A549 (cell line): ENCODE data around the gene MB21D2. TPM values are rescaled to one million over a fixed set of nuclear protein-coding genes. Genes with fewer than 3 reads are reported as not detected.

Experiments used
- ATAC-seq, 2 experiments: fragments of 200-7000 bp in 1 of 2; fragments of >200 bp in 1 of 2; cut with Nextera tagmentation in 1 of 2; cut with Tn5 transposase in 1 of 2; 3 replicates each; pipeline versions ENCODE4 v1.8.0 to v1.9.1; 2018 to 2020; ENCODE audit warnings: mild to moderate bottlenecking in 1 of 2, moderate library complexity in 1 of 2
- CTCF ChIA-PET: fragments of 300-600 bp; sonication (Branson Sonifier 250); formaldehyde crosslinking; extraction: SDS; loops from one replicate; lab custom pipeline; 2021; ENCODE audit warnings: antibody characterized with exemption, inconsistent platforms; lab: Yijun Ruan, JAX
- POLR2A ChIA-PET: fragments of 350-600 bp; formaldehyde crosslinking; extraction: SDS; loops from one replicate; lab custom pipeline; 2021; ENCODE audit warnings: antibody characterized with exemption, inconsistent platforms; lab: Yijun Ruan, JAX
- DNase-seq, 2 experiments: peaks; one replicate each; pipeline versions ENCODE4 v3.0.0 to v3.0.0-alpha.2; 2011 to 2016; ENCODE audit warnings: low read depth in 1 of 2, low spot score in 1 of 2
- FAIRE-seq: peaks from 2 replicates; lab custom pipeline; 2011; peaks lifted over from hg19 to GRCh38; lab: Jason Lieb, UNC
- H3K27ac ChIP-seq, 2 experiments: fragments of >200 bp; sonication (Bioruptor Twin); formaldehyde crosslinking; 3 replicates each; pipeline ENCODE4 v1.5.1; 2016 to 2017
- H3K4me1 ChIP-seq: fragments of >200 bp; sonication (Bioruptor Twin); formaldehyde crosslinking; 3 replicates; pipeline ENCODE4 v1.6.1; 2016
- H3K4me2 ChIP-seq: fragments of >200 bp; sonication (Bioruptor Twin); formaldehyde crosslinking; 3 replicates; pipeline ENCODE4 v1.6.1; 2016
- H3K4me3 ChIP-seq: fragments of >200 bp; sonication (Bioruptor Twin); formaldehyde crosslinking; 3 replicates; pipeline ENCODE4 v1.5.1; 2016
- H3K9me3 ChIP-seq: fragments of >200 bp; sonication (Bioruptor Twin); formaldehyde crosslinking; 3 replicates; pipeline ENCODE4 v1.6.1; 2016
- ATOH8 ChIP-seq: fragments of 250-450 bp; sonication (Bioruptor Pico); IDR thresholded peaks from 2 replicates; pipeline ENCODE4 v1.5.0; 2020; ENCODE audit warnings: low read depth, mild to moderate bottlenecking, moderate library complexity
- BCL3 ChIP-seq: fragments of >200 bp; sonication (Bioruptor Twin); formaldehyde crosslinking; IDR thresholded peaks from 3 replicates; pipeline ENCODE4 v1.6.1; 2016
- BHLHE40 ChIP-seq: IDR thresholded peaks from 2 replicates; pipeline ENCODE4 v1.6.1; 2012; ENCODE audit warnings: low read depth, low read length, inconsistent platforms
- CBX8 ChIP-seq: fragments of 200-600 bp; sonication (generic); IDR thresholded peaks from 2 replicates; pipeline ENCODE4 v1.6.1; 2016
- CHD4 ChIP-seq: fragments of 200-600 bp; sonication (generic); IDR thresholded peaks from 2 replicates; pipeline ENCODE4 v1.6.1; 2016; ENCODE audit warnings: antibody characterized with exemption, mild to moderate bottlenecking, borderline replicate concordance
- E2F6 ChIP-seq: IDR thresholded peaks from 2 replicates; pipeline ENCODE4 v1.6.1; 2012; ENCODE audit warnings: low read depth, borderline replicate concordance
- EHF ChIP-seq: fragments of 250-450 bp; sonication (Bioruptor Pico); IDR thresholded peaks from 2 replicates; pipeline ENCODE4 v1.5.0; 2020; ENCODE audit warnings: mild to moderate bottlenecking
- FOSB ChIP-seq: fragments of 250-450 bp; sonication (Bioruptor Pico); IDR thresholded peaks from 2 replicates; pipeline ENCODE4 v1.5.0; 2020; ENCODE audit warnings: mild to moderate bottlenecking, moderate library complexity
- FOSL2 ChIP-seq, 2 experiments: fragments of 450-650 bp in 1 of 2; fragments of >200 bp in 1 of 2; sonication (Bioruptor Twin) in 1 of 2; formaldehyde crosslinking; IDR thresholded peaks; 2 replicates each; pipeline versions ENCODE4 v1.5.0 to v1.6.1; 2016 to 2020; ENCODE audit warnings: mild to moderate bottlenecking in 1 of 2, moderate library complexity in 1 of 2
- FOXS1 ChIP-seq: fragments of 250-450 bp; sonication (Bioruptor Pico); IDR thresholded peaks from 2 replicates; pipeline ENCODE4 v1.5.0; 2020; ENCODE audit warnings: mild to moderate bottlenecking, moderate library complexity
- HOXA7 ChIP-seq: fragments of 250-450 bp; sonication (Bioruptor Pico); IDR thresholded peaks from 2 replicates; pipeline ENCODE4 v1.5.0; 2020; ENCODE audit warnings: mild to moderate bottlenecking, moderate library complexity
- KDM5A ChIP-seq: fragments of 200-600 bp; sonication (generic); IDR thresholded peaks from 2 replicates; pipeline ENCODE4 v1.6.1; 2016; ENCODE audit warnings: antibody characterized with exemption, mild to moderate bottlenecking
- PBX3 ChIP-seq: IDR thresholded peaks from 2 replicates; pipeline ENCODE4 v1.6.1; 2012
- POLR2A ChIP-seq: IDR thresholded peaks from 2 replicates; pipeline ENCODE4 v1.6.1; 2012; ENCODE audit warnings: mild to moderate bottlenecking, low read length
- POLR2AphosphoS2 ChIP-seq: conservative IDR thresholded peaks from 2 replicates; pipeline ENCODE4 v1.6.1; 2012; ENCODE audit warnings: low read length, improper control_type of control experiment, inconsistent platforms
- RCOR1 ChIP-seq: fragments of 150-350 bp; IDR thresholded peaks from 2 replicates; pipeline ENCODE4 v1.6.1; 2014; ENCODE audit warnings: antibody characterized with exemption, low read length, low read depth
- RFX5 ChIP-seq: fragments of 450-650 bp; IDR thresholded peaks from 2 replicates; pipeline ENCODE4 v1.7.1; 2014; ENCODE audit warnings: antibody characterized with exemption, mild to moderate bottlenecking, moderate library complexity
- RNF2 ChIP-seq: fragments of 200-600 bp; sonication (generic); IDR thresholded peaks from 2 replicates; pipeline ENCODE4 v1.6.1; 2016; ENCODE audit warnings: low read depth, mild to moderate bottlenecking, antibody characterized with exemption, moderate library complexity, borderline replicate concordance
- SMC3 ChIP-seq: fragments of >200 bp; sonication (Bioruptor Twin); formaldehyde crosslinking; IDR thresholded peaks from 3 replicates; pipeline ENCODE4 v1.6.1; 2018; ENCODE audit warnings: inconsistent platforms
- TFCP2L1 ChIP-seq: fragments of 250-450 bp; sonication (Bioruptor Pico); IDR thresholded peaks from 2 replicates; pipeline ENCODE4 v1.5.0; 2021; ENCODE audit warnings: mild to moderate bottlenecking
- USF2 ChIP-seq: fragments of 450-650 bp; IDR thresholded peaks from 2 replicates; pipeline ENCODE4 v1.6.1; 2014; ENCODE audit warnings: antibody characterized with exemption
- ZNF302 ChIP-seq: fragments of 250-450 bp; sonication (Bioruptor Pico); IDR thresholded peaks from 2 replicates; pipeline ENCODE4 v1.9.0; 2021; ENCODE audit warnings: inconsistent platforms, mild to moderate bottlenecking, moderate library complexity
- WGBS: methylation state at CpG from one replicate; pipeline ENCODE4 v1.1.6; 2017; ENCODE audit errors: missing lambda C conversion rate; 5-methylcytosine and 5-hydroxymethylcytosine counted together
- polyA plus RNA-seq, 4 experiments: library from polyadenylated mRNA; depleted of rRNA in 3 of 4; stranded (reverse); fragments of >200 nt; fragmentation: RNase III in 1 of 4; extraction: RNeasy Plus Mini Kit Qiagen cat#74134 plus additional on column Dnase treatment in 1 of 4; gene quantifications; 2 replicates in 3 of 4; 3 replicates in 1 of 4; pipeline ENCODE4 v1.2.3, GENCODE V29; 2011 to 2017
- TF ChIP-seq, protein P1 (sequence below): IDR thresholded peaks from 2 replicates; pipeline ENCODE4 v1.6.1; 2012
- TF ChIP-seq, protein P2 (sequence below): fragments of >200 bp; sonication (Bioruptor Twin); formaldehyde crosslinking; IDR thresholded peaks from 2 replicates; pipeline ENCODE4 v1.6.1; 2016
- TF ChIP-seq, protein P3 (sequence below): fragments of >200 bp; sonication (Bioruptor Twin); formaldehyde crosslinking; IDR thresholded peaks from 3 replicates; pipeline ENCODE4 v1.5.1; 2016
- TF ChIP-seq, protein P4 (sequence below): fragments of 200-600 bp; sonication (generic); IDR thresholded peaks from 2 replicates; pipeline ENCODE4 v1.6.1; 2016; ENCODE audit warnings: antibody characterized with exemption, mild to moderate bottlenecking, moderate library complexity
- TF ChIP-seq, protein P5 (sequence below): fragments of 250-450 bp; sonication (Bioruptor Pico); IDR thresholded peaks from 2 replicates; pipeline ENCODE4 v1.5.0; 2021; ENCODE audit warnings: mild to moderate bottlenecking, moderate library complexity, borderline replicate concordance

The MB21D2 gene
- polyA plus RNA-seq, 2 of the 4 experiments (the other 2 are of a cell fraction) = 4.8 to 7.5 TPM

GRCh38 chr3:192957441-192958021 lies 39.9 kb upstream of the MB21D2 start:
- ATAC-seq (peak; percentile 79 to 89), FAIRE-seq (no peak), DNase-seq (peak in 1 of 2 experiments; percentile 33)
- POLR2A ChIA-PET = interaction anchor here (0.9 to 1.0 kb wide), 2 partner anchors 39 to 41 kb away, joined by 4 read pairs; no protein-coding TSS in a partner anchor
- Histone ChIP-seq H3K9me3 (no peaks in the 10 kb centered on the region), H3K4me1 (peaks cover 17% of the 10 kb centered on the region; the same call in 2 of the 3 replicates), H3K4me2 (peak overlapping the region; percentile 57), H3K4me3 (no peak overlapping the region), H3K27ac (peak overlapping the region; percentile 60 to 81; a peak in 5 of 6 replicates)
- 19% methylated on average over 6 of the region's 6 CpGs for WGBS
- CTCF ChIA-PET = interaction anchor here (1.7 to 2.4 kb wide), 2 partner anchors 40 to 141 kb away, joined by 5 to 6 read pairs; partner anchors contain the start of gene MB21D2
- TF ChIP-seq RNF2 (no peak), KDM5A (no peak), FOSB (CRISPR knock-in tag) (no peak), POLR2A (no peak), RFX5 (no peak), BCL3 (no peak), HOXA7 (CRISPR knock-in tag) (no peak), E2F6 (no peak), ZNF302 (no peak), PBX3 (no peak), FOXS1 (no peak), BHLHE40 (no peak), EHF (no peak), CHD4 (no peak), SMC3 (no peak), USF2 (no peak), ATOH8 (no peak), POLR2AphosphoS2 (no peak), RCOR1 (no peak), FOSL2 (IDR thresholded peaks at IDR 0.05) (no peak), FOSL2 (CRISPR knock-in tag; IDR thresholded peaks at IDR 0.05) (peak; percentile 44; the same call in 1 of the 2 replicates), TFCP2L1 (CRISPR knock-in tag) (no peak), CBX8 (no peak)
- TF ChIP-seq, protein P1, sequence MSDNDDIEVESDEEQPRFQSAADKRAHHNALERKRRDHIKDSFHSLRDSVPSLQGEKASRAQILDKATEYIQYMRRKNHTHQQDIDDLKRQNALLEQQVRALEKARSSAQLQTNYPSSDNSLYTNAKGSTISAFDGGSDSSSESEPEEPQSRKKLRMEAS = no peak
- TF ChIP-seq, protein P2, sequence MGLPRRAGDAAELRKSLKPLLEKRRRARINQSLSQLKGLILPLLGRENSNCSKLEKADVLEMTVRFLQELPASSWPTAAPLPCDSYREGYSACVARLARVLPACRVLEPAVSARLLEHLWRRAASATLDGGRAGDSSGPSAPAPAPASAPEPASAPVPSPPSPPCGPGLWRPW = peak; percentile 67
- TF ChIP-seq, protein P3, sequence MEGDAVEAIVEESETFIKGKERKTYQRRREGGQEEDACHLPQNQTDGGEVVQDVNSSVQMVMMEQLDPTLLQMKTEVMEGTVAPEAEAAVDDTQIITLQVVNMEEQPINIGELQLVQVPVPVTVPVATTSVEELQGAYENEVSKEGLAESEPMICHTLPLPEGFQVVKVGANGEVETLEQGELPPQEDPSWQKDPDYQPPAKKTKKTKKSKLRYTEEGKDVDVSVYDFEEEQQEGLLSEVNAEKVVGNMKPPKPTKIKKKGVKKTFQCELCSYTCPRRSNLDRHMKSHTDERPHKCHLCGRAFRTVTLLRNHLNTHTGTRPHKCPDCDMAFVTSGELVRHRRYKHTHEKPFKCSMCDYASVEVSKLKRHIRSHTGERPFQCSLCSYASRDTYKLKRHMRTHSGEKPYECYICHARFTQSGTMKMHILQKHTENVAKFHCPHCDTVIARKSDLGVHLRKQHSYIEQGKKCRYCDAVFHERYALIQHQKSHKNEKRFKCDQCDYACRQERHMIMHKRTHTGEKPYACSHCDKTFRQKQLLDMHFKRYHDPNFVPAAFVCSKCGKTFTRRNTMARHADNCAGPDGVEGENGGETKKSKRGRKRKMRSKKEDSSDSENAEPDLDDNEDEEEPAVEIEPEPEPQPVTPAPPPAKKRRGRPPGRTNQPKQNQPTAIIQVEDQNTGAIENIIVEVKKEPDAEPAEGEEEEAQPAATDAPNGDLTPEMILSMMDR = no peak
- TF ChIP-seq, protein P4, sequence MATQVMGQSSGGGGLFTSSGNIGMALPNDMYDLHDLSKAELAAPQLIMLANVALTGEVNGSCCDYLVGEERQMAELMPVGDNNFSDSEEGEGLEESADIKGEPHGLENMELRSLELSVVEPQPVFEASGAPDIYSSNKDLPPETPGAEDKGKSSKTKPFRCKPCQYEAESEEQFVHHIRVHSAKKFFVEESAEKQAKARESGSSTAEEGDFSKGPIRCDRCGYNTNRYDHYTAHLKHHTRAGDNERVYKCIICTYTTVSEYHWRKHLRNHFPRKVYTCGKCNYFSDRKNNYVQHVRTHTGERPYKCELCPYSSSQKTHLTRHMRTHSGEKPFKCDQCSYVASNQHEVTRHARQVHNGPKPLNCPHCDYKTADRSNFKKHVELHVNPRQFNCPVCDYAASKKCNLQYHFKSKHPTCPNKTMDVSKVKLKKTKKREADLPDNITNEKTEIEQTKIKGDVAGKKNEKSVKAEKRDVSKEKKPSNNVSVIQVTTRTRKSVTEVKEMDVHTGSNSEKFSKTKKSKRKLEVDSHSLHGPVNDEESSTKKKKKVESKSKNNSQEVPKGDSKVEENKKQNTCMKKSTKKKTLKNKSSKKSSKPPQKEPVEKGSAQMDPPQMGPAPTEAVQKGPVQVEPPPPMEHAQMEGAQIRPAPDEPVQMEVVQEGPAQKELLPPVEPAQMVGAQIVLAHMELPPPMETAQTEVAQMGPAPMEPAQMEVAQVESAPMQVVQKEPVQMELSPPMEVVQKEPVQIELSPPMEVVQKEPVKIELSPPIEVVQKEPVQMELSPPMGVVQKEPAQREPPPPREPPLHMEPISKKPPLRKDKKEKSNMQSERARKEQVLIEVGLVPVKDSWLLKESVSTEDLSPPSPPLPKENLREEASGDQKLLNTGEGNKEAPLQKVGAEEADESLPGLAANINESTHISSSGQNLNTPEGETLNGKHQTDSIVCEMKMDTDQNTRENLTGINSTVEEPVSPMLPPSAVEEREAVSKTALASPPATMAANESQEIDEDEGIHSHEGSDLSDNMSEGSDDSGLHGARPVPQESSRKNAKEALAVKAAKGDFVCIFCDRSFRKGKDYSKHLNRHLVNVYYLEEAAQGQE = no peak
- TF ChIP-seq, protein P5, sequence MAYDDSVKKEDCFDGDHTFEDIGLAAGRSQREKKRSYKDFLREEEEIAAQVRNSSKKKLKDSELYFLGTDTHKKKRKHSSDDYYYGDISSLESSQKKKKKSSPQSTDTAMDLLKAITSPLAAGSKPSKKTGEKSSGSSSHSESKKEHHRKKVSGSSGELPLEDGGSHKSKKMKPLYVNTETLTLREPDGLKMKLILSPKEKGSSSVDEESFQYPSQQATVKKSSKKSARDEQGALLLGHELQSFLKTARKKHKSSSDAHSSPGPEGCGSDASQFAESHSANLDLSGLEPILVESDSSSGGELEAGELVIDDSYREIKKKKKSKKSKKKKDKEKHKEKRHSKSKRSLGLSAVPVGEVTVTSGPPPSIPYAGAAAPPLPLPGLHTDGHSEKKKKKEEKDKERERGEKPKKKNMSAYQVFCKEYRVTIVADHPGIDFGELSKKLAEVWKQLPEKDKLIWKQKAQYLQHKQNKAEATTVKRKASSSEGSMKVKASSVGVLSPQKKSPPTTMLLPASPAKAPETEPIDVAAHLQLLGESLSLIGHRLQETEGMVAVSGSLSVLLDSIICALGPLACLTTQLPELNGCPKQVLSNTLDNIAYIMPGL (CRISPR knock-in tag) = no peak
